GM19452 (cell line): ENCODE results near the gene RPS6KL1.

Experiments
- ATAC-seq: cut with Tn5 transposase; IDR thresholded peaks from one replicate; pipeline ENCODE4 v1.9.1; 2021; ENCODE audit not compliant: unreplicated experiment

The RPS6KL1 gene

GRCh38 chr14:74912801-74913200, 10.3 kb downstream of the RPS6KL1 start:
- ATAC-seq = no peak

- ATAC-seq = no peak
Observed at GRCh38 chr14:74912111-74912510, 10.9 kb downstream of the RPS6KL1 start.

- ATAC-seq = no peak
Observed at GRCh38 chr14:74911704-74912103, 11.4 kb downstream of the RPS6KL1 start.

- ATAC-seq = no peak
Observed at GRCh38 chr14:74911221-74911620, 11.8 kb downstream of the RPS6KL1 start.

- ATAC-seq = no peak
Observed at GRCh38 chr14:74910556-74910955, 12.5 kb downstream of the RPS6KL1 start.

- ATAC-seq = no peak
Observed at GRCh38 chr14:74909911-74910310, 13.1 kb downstream of the RPS6KL1 start.

- no peak for ATAC-seq
Observed at GRCh38 chr14:74909501-74909900, 13.6 kb downstream of the RPS6KL1 start.

- ATAC-seq = no peak
Observed at GRCh38 chr14:74908861-74909341, 14.2 kb downstream of the RPS6KL1 start.

GRCh38 chr14:74907744-74908143, 15.3 kb downstream of the RPS6KL1 start:
- ATAC-seq = no peak

- no peak for ATAC-seq
Observed at GRCh38 chr14:74906925-74907521, 16.0 kb downstream of the RPS6KL1 start.

GRCh38 chr14:74905595-74906142, 17.4 kb downstream of the RPS6KL1 start:
- no peak for ATAC-seq

- no peak for ATAC-seq
Observed at GRCh38 chr14:74904635-74905503, 18.2 kb downstream of the RPS6KL1 start.

- ATAC-seq = no peak
Observed at GRCh38 chr14:74902941-74903705, 19.9 kb downstream of the RPS6KL1 start.

- ATAC-seq = no peak
Observed at GRCh38 chr14:74898694-74899093, 24.4 kb downstream of the RPS6KL1 start.

- ATAC-seq = no peak
Observed at GRCh38 chr14:74898083-74898482, 25.0 kb downstream of the RPS6KL1 start.

GRCh38 chr14:74897642-74898041, 25.4 kb downstream of the RPS6KL1 start:
- no peak for ATAC-seq

GRCh38 chr14:74896400-74896799, 26.7 kb downstream of the RPS6KL1 start:
- no peak for ATAC-seq

GRCh38 chr14:74893614-74894091, 29.4 kb downstream of the RPS6KL1 start:
- peak; percentile 64 for ATAC-seq

GRCh38 chr14:74892745-74893144, 30.3 kb downstream of the RPS6KL1 start:
- no peak for ATAC-seq

- no peak for ATAC-seq
Observed at GRCh38 chr14:74891870-74892269, 31.2 kb downstream of the RPS6KL1 start.

- ATAC-seq = no peak
Observed at GRCh38 chr14:74890262-74890661, 32.8 kb downstream of the RPS6KL1 start.
